Medulla oblongata (tissue), 1 donor: Measurements from ENCODE around the gene MAPKAP1.

Experiments
- DNase-seq: peaks from one replicate; pipeline ENCODE4 v3.0.0-alpha.2; 2015; ENCODE audit errors: extremely low spot score

MAPKAP1 gene

DNA sequence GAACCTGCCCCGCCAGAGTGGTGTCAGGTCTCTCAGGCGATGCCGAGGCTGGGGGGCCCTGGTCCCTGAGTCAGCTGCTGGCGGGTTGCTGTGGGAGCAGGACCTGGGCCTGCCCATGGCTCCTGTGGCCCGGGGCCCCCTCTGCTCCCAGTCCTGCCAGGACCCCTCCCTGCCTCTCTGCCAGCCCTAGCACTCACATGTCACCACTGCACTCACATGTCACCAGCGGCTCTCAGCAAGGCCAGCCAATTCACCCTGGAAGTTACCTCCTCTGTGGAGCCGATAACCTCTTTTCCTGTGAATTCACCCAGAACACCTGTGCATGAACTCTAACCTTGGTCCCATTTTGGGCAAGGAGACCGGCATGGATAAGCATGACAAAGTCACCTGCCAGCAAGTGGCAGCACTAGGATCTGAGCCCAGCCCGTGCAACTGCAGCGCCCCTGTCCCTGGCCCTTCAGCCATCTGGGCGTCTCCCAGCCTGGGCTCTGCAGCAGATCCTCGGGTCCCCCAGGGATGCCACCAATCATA is 275.2 kb downstream of the MAPKAP1 start:
- DNase-seq, result no peak

DNA sequence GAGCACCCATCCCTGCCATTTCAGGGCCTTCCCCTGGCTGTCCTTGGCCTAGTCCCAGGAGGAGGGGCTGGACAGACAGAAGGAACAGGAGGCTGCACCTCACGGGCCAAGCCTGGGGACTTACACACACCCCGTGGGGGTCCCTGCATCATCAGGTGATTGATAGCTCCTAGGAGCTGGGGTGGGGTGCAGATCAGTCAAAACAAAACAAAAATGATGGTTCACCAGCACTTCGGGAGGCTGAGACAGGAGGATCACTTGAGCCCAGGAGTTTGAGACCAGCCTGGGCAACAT is 276.0 kb downstream of the MAPKAP1 start:
- no peak for DNase-seq

DNA sequence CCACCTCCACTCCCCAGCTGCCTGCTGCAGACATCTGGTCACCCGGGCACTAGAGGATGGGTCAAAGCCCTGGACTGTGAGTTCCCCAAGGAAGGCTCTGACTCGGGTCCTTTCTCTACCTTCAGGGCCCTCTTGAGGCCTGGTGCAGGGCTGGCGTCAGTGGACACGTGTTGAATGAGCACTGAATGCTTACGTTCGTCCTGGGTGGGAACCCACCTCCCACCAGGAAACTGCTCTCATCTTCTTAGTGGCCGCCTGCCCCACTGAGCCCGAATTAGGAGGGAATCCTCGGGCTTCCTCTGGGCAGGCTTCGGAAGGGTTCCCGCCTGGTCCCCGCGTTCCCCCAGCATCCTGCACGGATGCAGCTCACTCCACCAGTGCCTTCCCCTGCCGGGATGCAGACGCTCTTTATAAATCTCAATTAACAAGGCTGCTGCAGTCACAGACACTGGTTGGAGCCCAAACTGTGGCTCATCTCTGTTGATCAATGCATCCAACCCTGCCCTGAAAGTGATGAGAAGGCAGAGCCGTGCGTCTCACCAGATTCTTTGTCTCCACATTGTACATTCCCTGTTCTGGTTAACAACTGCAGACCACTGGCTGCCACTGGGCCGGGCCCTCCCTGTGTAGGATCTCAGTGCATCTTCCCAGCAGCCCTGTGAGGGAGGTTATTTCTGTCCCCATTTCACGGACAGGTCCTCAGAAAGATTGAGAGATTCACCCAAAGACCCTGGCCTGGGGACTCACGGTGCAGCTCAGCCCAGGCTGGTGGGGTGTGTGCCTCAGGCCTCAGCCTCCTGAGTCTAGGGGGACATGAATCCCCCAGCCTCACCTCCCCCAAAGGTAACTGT is 276.6 kb downstream of the MAPKAP1 start:
- no peak for DNase-seq

GRCh38 chr9:125429476-125430160 is 277.4 kb downstream of the MAPKAP1 start:
- no peak for DNase-seq

DNA sequence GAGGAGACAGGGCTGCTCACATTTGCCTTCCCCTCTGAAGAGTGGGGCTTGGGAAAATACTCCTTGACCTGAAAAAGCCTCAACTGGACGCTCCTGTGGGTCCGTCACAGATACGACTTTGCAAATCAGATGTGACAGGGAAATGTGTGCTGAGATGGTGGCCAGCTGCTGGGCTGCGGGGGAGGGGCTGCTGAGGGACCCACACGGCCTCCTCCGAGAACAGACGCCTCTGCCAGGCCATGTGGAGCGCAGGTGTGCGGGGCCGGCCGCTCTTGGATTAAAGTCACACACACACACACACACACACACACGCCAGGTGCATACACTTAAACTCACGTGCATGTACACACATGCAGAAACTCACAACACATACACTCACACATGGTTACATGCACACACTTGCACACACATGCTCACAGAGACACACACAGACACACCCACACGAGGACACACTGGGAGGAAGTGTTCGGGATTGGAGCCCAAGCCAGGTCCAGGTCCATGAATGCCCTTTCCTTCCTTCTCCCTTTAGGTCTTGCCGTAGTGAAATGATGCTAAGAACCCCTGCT is 278.0 kb downstream of the MAPKAP1 start:
- DNase-seq, result no peak

DNA sequence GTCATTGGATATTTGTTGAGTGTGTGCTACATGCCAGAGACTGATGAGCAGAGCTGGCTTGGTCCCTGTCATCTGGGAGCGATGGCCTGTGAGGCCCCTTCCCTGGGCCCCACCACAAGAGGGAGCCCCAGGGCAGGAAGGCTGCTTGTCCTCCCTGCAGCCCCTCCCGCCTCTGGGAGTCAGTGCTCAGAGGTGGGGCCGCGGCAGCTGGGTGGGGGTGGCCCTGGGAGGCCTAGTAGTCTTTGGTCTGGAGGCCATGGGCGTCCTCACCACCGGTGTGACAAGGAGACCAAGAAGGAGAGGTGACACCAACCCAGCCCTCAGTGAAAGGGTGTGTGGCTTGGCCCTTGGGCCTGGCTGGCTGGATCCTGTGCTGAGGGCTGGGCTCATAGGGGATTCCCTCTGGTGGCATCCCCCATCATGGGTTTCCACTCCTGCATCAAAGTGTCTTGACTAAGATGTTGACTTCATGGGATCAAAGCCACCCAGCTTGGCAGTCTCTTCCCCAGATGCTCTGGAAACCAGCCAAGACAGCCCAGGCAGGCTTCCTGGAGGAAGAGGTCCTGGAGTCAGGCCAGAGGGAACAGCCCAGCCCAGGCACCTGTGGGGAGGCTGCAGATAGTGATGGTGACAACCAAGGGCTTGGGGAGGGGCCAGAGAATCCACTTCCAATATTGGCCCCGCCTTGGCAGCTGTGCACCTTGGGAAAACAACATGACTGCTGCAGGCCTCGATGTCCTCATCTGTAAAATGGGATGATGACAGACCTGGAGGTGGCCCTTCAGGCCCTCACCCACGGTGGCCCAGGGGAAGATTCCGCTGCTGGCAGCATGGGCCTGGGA is 278.7 kb downstream of the MAPKAP1 start:
- DNase-seq, result no peak

GRCh38 chr9:125427556-125427955 is 279.5 kb downstream of the MAPKAP1 start:
- no peak for DNase-seq

GRCh38 chr9:125426926-125427325 is 280.1 kb downstream of the MAPKAP1 start:
- no peak for DNase-seq

DNA sequence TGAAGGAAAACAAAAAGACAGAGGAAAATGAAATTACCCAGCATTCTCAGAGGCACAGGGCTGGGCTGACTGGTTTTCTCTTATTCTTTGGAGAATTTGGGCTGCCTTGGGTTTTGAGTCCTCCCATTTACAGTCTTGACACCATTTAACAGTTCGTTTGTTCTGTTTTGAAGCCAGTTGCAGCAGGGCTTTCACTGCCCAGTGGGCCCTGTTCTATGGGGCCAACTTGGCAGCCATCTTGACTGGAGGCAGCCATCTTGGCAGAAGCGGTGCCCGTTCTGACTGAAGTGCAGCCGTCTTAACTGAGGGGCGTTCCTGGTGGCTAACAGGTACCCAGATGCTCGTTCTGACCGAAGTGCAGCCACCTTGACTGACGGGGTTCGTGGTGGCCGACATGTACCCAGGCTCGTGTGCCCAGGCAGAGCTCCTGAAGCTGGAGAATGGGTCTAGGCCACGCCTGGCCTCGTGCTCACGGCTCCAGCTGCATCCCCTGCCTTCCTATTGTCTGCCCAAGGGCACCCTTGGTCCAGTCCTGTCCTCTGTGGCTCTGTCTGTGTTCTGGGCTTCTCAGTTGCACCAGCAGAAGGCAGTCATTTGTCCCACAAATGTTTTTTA is 281.0 kb downstream of the MAPKAP1 start:
- DNase-seq, result no peak

- no peak for DNase-seq
Observed at GRCh38 chr9:125425170-125425897, 281.7 kb downstream of the MAPKAP1 start.

DNA sequence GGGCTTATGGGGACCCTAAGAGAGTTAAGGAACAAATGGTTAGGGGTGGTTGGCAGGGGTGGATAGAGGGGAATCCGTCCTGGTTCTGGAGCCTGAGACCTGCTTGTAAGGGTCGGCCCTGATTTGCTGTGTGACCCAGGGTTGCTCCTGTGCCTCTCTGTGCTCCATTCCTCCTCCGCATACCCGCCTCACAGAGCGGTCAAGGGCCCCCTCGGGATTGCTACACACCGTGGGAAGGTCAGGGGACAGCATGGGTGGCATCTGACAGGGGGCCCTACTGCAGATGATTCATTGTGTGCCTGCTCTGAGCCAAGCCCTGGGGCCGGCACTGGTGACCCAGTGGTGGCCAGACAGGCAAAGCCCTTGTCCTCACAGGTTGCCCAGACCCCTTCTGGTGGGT is 283.0 kb downstream of the MAPKAP1 start:
- no peak for DNase-seq

DNA sequence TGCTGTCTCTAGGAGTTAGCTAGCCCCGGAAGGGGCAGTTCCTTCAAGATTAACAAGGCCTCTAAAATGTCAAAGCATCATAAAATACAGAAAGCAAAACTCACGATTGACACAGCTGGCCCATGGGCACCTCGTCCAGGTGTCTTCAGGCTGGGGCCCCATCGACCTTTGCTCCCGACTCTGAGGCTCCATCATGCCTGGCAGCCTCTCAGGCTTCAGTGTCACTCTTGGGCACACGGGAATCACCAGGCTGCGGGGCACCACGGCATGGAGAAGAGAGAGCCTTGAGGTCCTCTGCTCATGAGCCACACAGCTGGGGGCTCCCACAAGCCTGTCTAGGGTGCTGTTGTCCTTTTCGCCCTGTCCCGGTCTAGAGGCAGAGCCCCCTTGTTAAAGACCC is 284.2 kb downstream of the MAPKAP1 start:
- no peak for DNase-seq

GRCh38 chr9:125421591-125422181 is 285.3 kb downstream of the MAPKAP1 start:
- no peak for DNase-seq

GRCh38 chr9:125421166-125421565 is 285.8 kb downstream of the MAPKAP1 start:
- DNase-seq, result no peak

GRCh38 chr9:125418404-125418803 is 288.6 kb downstream of the MAPKAP1 start:
- DNase-seq, result no peak

- DNase-seq, result no peak
Observed at GRCh38 chr9:125416517-125416916, 290.5 kb downstream of the MAPKAP1 start.

- DNase-seq, result no peak
Observed at GRCh38 chr9:125415583-125416460, 291.2 kb downstream of the MAPKAP1 start.

DNA sequence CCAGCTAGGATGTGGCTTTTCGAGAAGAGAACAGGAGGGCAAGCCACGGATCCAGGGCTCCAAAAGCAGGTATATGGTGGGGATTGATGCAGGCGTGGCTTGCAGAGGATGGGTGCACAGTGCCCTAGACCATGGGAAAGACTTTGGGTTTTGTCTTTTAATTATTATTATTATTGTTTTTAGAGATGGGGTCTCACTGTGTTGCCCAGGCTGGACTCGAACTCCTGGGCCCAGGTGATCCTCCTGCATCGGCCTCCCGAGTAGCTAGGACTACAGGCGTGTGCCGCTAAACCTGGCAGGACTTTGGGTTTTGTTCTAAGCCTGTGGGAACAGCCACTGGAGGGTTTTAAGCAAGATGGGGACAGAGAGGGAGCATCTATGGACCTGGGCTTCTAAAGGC is 293.4 kb downstream of the MAPKAP1 start:
- no peak for DNase-seq

GRCh38 chr9:125412166-125412565 is 294.8 kb downstream of the MAPKAP1 start:
- DNase-seq, result no peak
